HUES64 (cell line): ENCODE measurements around the gene FAM120B.

Experiments
- H3K27ac ChIP-seq: 2 replicates; pipeline ENCODE4 v1.7.0; 2013; ENCODE audit warnings: low read depth, low read length, inconsistent platforms
- H3K27me3 ChIP-seq: 2 replicates; pipeline ENCODE4 v1.6.1; 2013; ENCODE audit warnings: mild to moderate bottlenecking, low read length; ENCODE audit not compliant: insufficient read depth
- H3K36me3 ChIP-seq: 2 replicates; pipeline ENCODE4 v1.6.1; 2013; ENCODE audit warnings: mild to moderate bottlenecking, low read length; ENCODE audit not compliant: insufficient read depth
- H3K4me1 ChIP-seq: 2 replicates; pipeline ENCODE4 v1.6.1; 2013; ENCODE audit warnings: mild to moderate bottlenecking, low read length, moderate library complexity; ENCODE audit not compliant: insufficient read depth
- H3K4me3 ChIP-seq: 2 replicates; pipeline ENCODE4 v1.5.1; 2013; ENCODE audit warnings: mild to moderate bottlenecking, low read length, moderate library complexity
- H3K9ac ChIP-seq: 2 replicates; pipeline ENCODE4 v1.6.1; 2013; ENCODE audit warnings: mild to moderate bottlenecking, low read depth, low read length
- H3K9me3 ChIP-seq: 2 replicates; pipeline ENCODE4 v1.6.1; 2013; ENCODE audit warnings: low read depth, low read length; ENCODE audit not compliant: insufficient read depth
- WGBS: fragments of 150-250, 120-280 bp; methylation state at CpG from one replicate; pipeline ENCODE4 v1.1.7; 2013; ENCODE audit warnings: missing lambda C conversion rate; 5-methylcytosine and 5-hydroxymethylcytosine counted together

The FAM120B gene

GRCh38 chr6:170265655-170266054 lies 40.9 kb upstream of the FAM120B start:
- WGBS = 91% methylated on average over 22 of the region's 22 CpGs
- no peaks in the 10 kb centered on the region for H3K27me3 ChIP-seq
- no peaks in the 10 kb centered on the region for H3K9me3 ChIP-seq
- H3K4me3 ChIP-seq = no peak overlapping the region
- peaks cover 14% of the 10 kb centered on the region for H3K4me1 ChIP-seq
- no peak overlapping the region for H3K27ac ChIP-seq
- H3K36me3 ChIP-seq = no peaks in the 10 kb centered on the region
- H3K9ac ChIP-seq = no peak overlapping the region

- no peaks in the 10 kb centered on the region for H3K27me3 ChIP-seq
- H3K36me3 ChIP-seq = no peaks in the 10 kb centered on the region
- no peak overlapping the region for H3K9ac ChIP-seq
- no peak overlapping the region for H3K27ac ChIP-seq
- 85% methylated on average over 15 of the region's 18 CpGs for WGBS
- no peaks in the 10 kb centered on the region for H3K9me3 ChIP-seq
- no peak overlapping the region for H3K4me3 ChIP-seq
- peaks cover 14% of the 10 kb centered on the region for H3K4me1 ChIP-seq
Observed at GRCh38 chr6:170266061-170266825, 40.3 kb upstream of the FAM120B start.

GRCh38 chr6:170267688-170268087 lies 38.9 kb upstream of the FAM120B start:
- H3K27me3 ChIP-seq = no peaks in the 10 kb centered on the region
- peaks cover 14% of the 10 kb centered on the region for H3K4me1 ChIP-seq
- H3K27ac ChIP-seq = no peak overlapping the region
- 91% methylated on average over 14 of the region's 14 CpGs for whole genome bisulfite sequencing
- no peak overlapping the region for H3K9ac ChIP-seq
- H3K9me3 ChIP-seq = no peaks in the 10 kb centered on the region
- no peaks in the 10 kb centered on the region for H3K36me3 ChIP-seq
- H3K4me3 ChIP-seq = no peak overlapping the region

GRCh38 chr6:170268216-170269129 lies 38.1 kb upstream of the FAM120B start:
- no peak overlapping the region for H3K9ac ChIP-seq
- H3K4me1 ChIP-seq = peaks cover 14% of the 10 kb centered on the region

GRCh38 chr6:170269151-170269845 lies 37.3 kb upstream of the FAM120B start:
- Histone ChIP-seq H3K36me3 (no peaks in the 10 kb centered on the region), H3K9me3 (no peaks in the 10 kb centered on the region), H3K4me3 (no peak overlapping the region), H3K4me1 (peaks cover 14% of the 10 kb centered on the region), H3K27me3 (no peaks in the 10 kb centered on the region; the same call in 1 of the 2 replicates), H3K9ac (no peak overlapping the region), H3K27ac (no peak overlapping the region)
- WGBS = 70% methylated on average over 22 of the region's 22 CpGs

More at GRCh38 chr6:170268216-170269129, 38.1 kb upstream of the FAM120B start:
- Histone ChIP-seq H3K9me3 (no peaks in the 10 kb centered on the region), H3K27ac (no peak overlapping the region), H3K36me3 (no peaks in the 10 kb centered on the region), H3K27me3 (no peaks in the 10 kb centered on the region), H3K4me3 (no peak overlapping the region)
- WGBS = 88% methylated on average over 22 of the region's 22 CpGs

DNA sequence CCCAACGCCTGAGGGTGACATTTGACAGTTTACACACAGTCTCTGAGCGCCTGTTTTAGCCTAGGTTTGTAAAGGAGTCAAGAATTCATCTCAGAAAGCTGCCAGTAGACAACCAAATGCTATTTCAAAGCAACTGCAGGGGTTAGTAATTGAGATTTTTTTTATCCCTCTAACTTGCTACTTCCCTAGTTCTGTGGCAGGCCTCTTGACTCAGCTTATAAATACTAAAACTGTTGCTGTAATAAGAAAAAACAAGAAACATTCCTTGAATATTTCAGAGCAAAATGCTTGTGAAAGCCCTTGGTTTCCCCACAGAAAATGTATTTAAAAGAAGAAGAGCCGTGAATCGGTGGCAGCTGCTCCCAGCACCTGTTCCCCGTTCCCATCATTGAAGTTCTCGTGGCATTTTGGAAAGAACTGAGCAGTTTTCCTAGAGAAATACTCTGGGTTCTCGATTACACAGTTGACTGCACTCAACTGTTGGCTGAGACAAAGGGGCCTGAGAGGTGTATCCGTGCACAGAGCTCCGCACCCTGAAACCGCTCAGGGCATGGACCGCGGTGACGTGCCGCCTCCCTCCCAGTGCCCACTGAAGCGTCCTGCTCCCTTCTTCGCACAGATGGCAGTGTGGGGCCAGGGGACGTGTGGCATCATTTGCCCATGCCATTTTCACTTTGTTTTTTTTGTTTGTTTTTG lies 36.6 kb upstream of the FAM120B start:
- Histone ChIP-seq H3K27me3 (peaks cover 4% of the 10 kb centered on the region; the same call in 1 of the 2 replicates), H3K4me1 (peaks cover 14% of the 10 kb centered on the region), H3K4me3 (no peak overlapping the region), H3K36me3 (no peaks in the 10 kb centered on the region), H3K9me3 (no peaks in the 10 kb centered on the region), H3K27ac (no peak overlapping the region), H3K9ac (no peak overlapping the region)
- WGBS = 88% methylated on average over 17 of the region's 17 CpGs

- Histone ChIP-seq H3K27ac (no peak overlapping the region), H3K4me1 (peaks cover 13% of the 10 kb centered on the region), H3K9me3 (no peaks in the 10 kb centered on the region), H3K36me3 (no peaks in the 10 kb centered on the region), H3K4me3 (no peak overlapping the region), H3K9ac (no peak overlapping the region), H3K27me3 (peaks cover 4% of the 10 kb centered on the region; the same call in 1 of the 2 replicates)
- 93% methylated on average over 19 of the region's 19 CpGs for WGBS
Observed at GRCh38 chr6:170270984-170271593, 35.5 kb upstream of the FAM120B start.

- Histone ChIP-seq H3K36me3 (no peaks in the 10 kb centered on the region), H3K27ac (no peak overlapping the region), H3K4me1 (peaks cover 9% of the 10 kb centered on the region), H3K9me3 (no peaks in the 10 kb centered on the region), H3K27me3 (peaks cover 4% of the 10 kb centered on the region; the same call in 1 of the 2 replicates), H3K9ac (no peak overlapping the region), H3K4me3 (no peak overlapping the region)
- WGBS = 94% methylated on average over 32 of the region's 32 CpGs
Observed at GRCh38 chr6:170271771-170272314, 34.7 kb upstream of the FAM120B start.

- Histone ChIP-seq H3K27me3 (peaks cover 4% of the 10 kb centered on the region; the same call in 1 of the 2 replicates), H3K9ac (no peak overlapping the region), H3K4me3 (no peak overlapping the region), H3K27ac (no peak overlapping the region), H3K36me3 (no peaks in the 10 kb centered on the region), H3K4me1 (peaks cover 9% of the 10 kb centered on the region), H3K9me3 (no peaks in the 10 kb centered on the region)
- 89% methylated on average over 30 of the region's 30 CpGs for WGBS
Observed at GRCh38 chr6:170272341-170273065, 34.1 kb upstream of the FAM120B start.
